SK-N-SH treated with all-trans-retinoic acid at 6 μM for 48 hours (cell line): ENCODE measurements around the gene MAP9.
A peak's percentile ranks its signal among the peaks of the same experiment; 100 is the strongest.
"Not testable (repeated sequence)": the region's sequence is repeated elsewhere in the genome, so short reads cannot be mapped to it uniquely, and the experiment has no call there.

Experiments used
- ATAC-seq: fragments of 200-7000 bp; cut with Tn5 transposase; 3 replicates; pipeline ENCODE4 v1.9.1; 2020; ENCODE audit warnings: mild to moderate bottlenecking, moderate library complexity
- ARNTL ChIP-seq: fragments of 450-650 bp; formaldehyde crosslinking; IDR thresholded peaks from 2 replicates; pipeline ENCODE4 v1.5.0; 2020; ENCODE audit warnings: low read depth, mild to moderate bottlenecking, moderate library complexity, borderline replicate concordance
- BACH2 ChIP-seq: fragments of 250-450 bp; sonication (Bioruptor Pico); IDR thresholded peaks from 2 replicates; pipeline ENCODE4 v1.9.0; 2021; ENCODE audit warnings: mild to moderate bottlenecking, borderline replicate concordance
- CREB5 ChIP-seq: fragments of 250-450 bp; sonication (Bioruptor Pico); IDR thresholded peaks from 2 replicates; pipeline ENCODE4 v1.5.1; 2020; ENCODE audit warnings: low read depth, mild to moderate bottlenecking, moderate library complexity
- CSDC2 ChIP-seq: fragments of 250-450 bp; sonication (Bioruptor Pico); IDR thresholded peaks from 2 replicates; pipeline ENCODE4 v1.5.0; 2020; ENCODE audit warnings: mild to moderate bottlenecking, moderate library complexity
- CSRNP3 ChIP-seq: fragments of 250-450 bp; sonication (Bioruptor Pico); IDR thresholded peaks from 2 replicates; pipeline ENCODE4 v1.5.1; 2021; ENCODE audit warnings: mild to moderate bottlenecking, moderate library complexity
- ISL1 ChIP-seq: fragments of 250-450 bp; sonication (Bioruptor Pico); IDR thresholded peaks from 2 replicates; pipeline ENCODE4 v2.1.2; 2022; ENCODE audit warnings: mild to moderate bottlenecking, moderate library complexity
- OSR1 ChIP-seq: fragments of 250-450 bp; sonication (Bioruptor Pico); IDR thresholded peaks from 2 replicates; pipeline ENCODE4 v1.8.0; 2022; ENCODE audit warnings: moderate library complexity, mild to moderate bottlenecking, inconsistent platforms
- PATZ1 ChIP-seq: fragments of 250-450 bp; sonication (Bioruptor Pico); IDR thresholded peaks from 2 replicates; pipeline ENCODE4 v1.8.0; 2020; ENCODE audit warnings: mild to moderate bottlenecking, moderate library complexity, borderline replicate concordance
- POU6F1 ChIP-seq: fragments of 250-450 bp; sonication (Bioruptor Pico); IDR thresholded peaks from 2 replicates; pipeline ENCODE4 v1.8.0; 2021; ENCODE audit warnings: low read depth, mild to moderate bottlenecking, moderate library complexity, borderline replicate concordance
- PPARA ChIP-seq: fragments of 250-450 bp; sonication (Bioruptor Pico); IDR thresholded peaks from 2 replicates; pipeline ENCODE4 v1.5.0; 2020; ENCODE audit warnings: mild to moderate bottlenecking, borderline replicate concordance
- RARB ChIP-seq: fragments of 250-450 bp; sonication (Bioruptor Pico); IDR thresholded peaks from 2 replicates; pipeline ENCODE4 v1.8.0; 2021; ENCODE audit warnings: mild to moderate bottlenecking, moderate library complexity
- SNAI2 ChIP-seq: fragments of 250-450 bp; sonication (Bioruptor Pico); IDR thresholded peaks from 2 replicates; pipeline ENCODE4 v1.5.0; 2020; ENCODE audit warnings: mild to moderate bottlenecking, moderate library complexity
- TOX ChIP-seq: fragments of 250-450 bp; sonication (Bioruptor Pico); IDR thresholded peaks from 2 replicates; pipeline ENCODE4 v1.8.0; 2021; ENCODE audit warnings: mild to moderate bottlenecking, moderate library complexity, borderline replicate concordance
- TSHZ2 ChIP-seq: fragments of 250-450 bp; sonication (Bioruptor Pico); IDR thresholded peaks from 2 replicates; pipeline ENCODE4 v1.5.0; 2020; ENCODE audit warnings: mild to moderate bottlenecking, moderate library complexity
- ZFP30 ChIP-seq: fragments of 450-650 bp; formaldehyde crosslinking; IDR thresholded peaks from 2 replicates; pipeline ENCODE4 v1.5.0; 2022; ENCODE audit warnings: mild to moderate bottlenecking, moderate library complexity
- ZNF565 ChIP-seq: fragments of 450-650 bp; formaldehyde crosslinking; conservative IDR thresholded peaks from 2 replicates; pipeline ENCODE4 v1.5.0; 2020; ENCODE audit warnings: low read depth, mild to moderate bottlenecking, moderate library complexity
- ZNF8 ChIP-seq: fragments of 450-650 bp; formaldehyde crosslinking; IDR thresholded peaks from 2 replicates; pipeline ENCODE4 v1.5.0; 2020; ENCODE audit warnings: mild to moderate bottlenecking, moderate library complexity

Gene MAP9

GRCh38 chr4:155376387-155377268 lies at the start of gene MAP9:
Gene MAP9 (minus strand): TSS chr4:155376965. CDS start chr4:155375850, 1,115 bp downstream.
- peak; percentile 98 for ATAC-seq
- no peak for TF ChIP-seq ZFP30 (CRISPR knock-in tag)
- no peak for TF ChIP-seq TSHZ2 (CRISPR knock-in tag)
- TF ChIP-seq POU6F1 (CRISPR knock-in tag), result no peak
- TF ChIP-seq ZNF8 (CRISPR knock-in tag), result no peak
- no peak for TF ChIP-seq ZNF565 (CRISPR knock-in tag)
- TF ChIP-seq PPARA (CRISPR knock-in tag), result no peak
- TF ChIP-seq RARB (CRISPR knock-in tag), result no peak
- no peak for TF ChIP-seq OSR1 (CRISPR knock-in tag)
- TF ChIP-seq CSDC2 (CRISPR knock-in tag), result no peak
- no peak for TF ChIP-seq ISL1 (CRISPR knock-in tag)
- no peak for TF ChIP-seq TOX (CRISPR knock-in tag)
- no peak for TF ChIP-seq BACH2 (CRISPR knock-in tag)
- TF ChIP-seq, all 23 proteins: peak for 0

GRCh38 chr4:155424778-155425177 lies 48.0 kb upstream of the MAP9 start:
- ATAC-seq, result not testable (repeated sequence)

GRCh38 chr4:155423671-155424070 lies 46.9 kb upstream of the MAP9 start:
- no peak for ATAC-seq
- TF ChIP-seq RARB (CRISPR knock-in tag), result no peak
- TF ChIP-seq SNAI2 (CRISPR knock-in tag), result no peak

- no peak for ATAC-seq
- no peak for TF ChIP-seq ZNF565 (CRISPR knock-in tag)
- no peak for TF ChIP-seq PPARA (CRISPR knock-in tag)
- TF ChIP-seq CSRNP3 (CRISPR knock-in tag), result no peak
- no peak for TF ChIP-seq PATZ1 (CRISPR knock-in tag)
These were observed 42.5 kb upstream of the MAP9 start for GRCh38 chr4:155419266-155419665.

- TF ChIP-seq SNAI2 (CRISPR knock-in tag), result no peak
- no peak for TF ChIP-seq PATZ1 (CRISPR knock-in tag)
- no peak for TF ChIP-seq PPARA (CRISPR knock-in tag)
- TF ChIP-seq OSR1 (CRISPR knock-in tag), result no peak
- TF ChIP-seq ARNTL (CRISPR knock-in tag), result no peak
- TF ChIP-seq BACH2 (CRISPR knock-in tag), result no peak
- TF ChIP-seq TOX (CRISPR knock-in tag), result no peak
- TF ChIP-seq CSRNP3 (CRISPR knock-in tag), result no peak
- no peak for TF ChIP-seq CREB5 (CRISPR knock-in tag)
- TF ChIP-seq ISL1 (CRISPR knock-in tag), result no peak
- TF ChIP-seq, all 23 proteins: peak for 0
- no peak for ATAC-seq
These were observed 38.9 kb upstream of the MAP9 start for GRCh38 chr4:155415662-155416061.
